Measurements from ENCODE around the gene STARD9.
A peak's percentile ranks its signal among the peaks of the same experiment; 100 is the strongest.
"Not testable (repeated sequence)": the region's sequence is repeated elsewhere in the genome, so short reads cannot be mapped to it uniquely, and the experiment has no call there.

STARD9 gene

DNA sequence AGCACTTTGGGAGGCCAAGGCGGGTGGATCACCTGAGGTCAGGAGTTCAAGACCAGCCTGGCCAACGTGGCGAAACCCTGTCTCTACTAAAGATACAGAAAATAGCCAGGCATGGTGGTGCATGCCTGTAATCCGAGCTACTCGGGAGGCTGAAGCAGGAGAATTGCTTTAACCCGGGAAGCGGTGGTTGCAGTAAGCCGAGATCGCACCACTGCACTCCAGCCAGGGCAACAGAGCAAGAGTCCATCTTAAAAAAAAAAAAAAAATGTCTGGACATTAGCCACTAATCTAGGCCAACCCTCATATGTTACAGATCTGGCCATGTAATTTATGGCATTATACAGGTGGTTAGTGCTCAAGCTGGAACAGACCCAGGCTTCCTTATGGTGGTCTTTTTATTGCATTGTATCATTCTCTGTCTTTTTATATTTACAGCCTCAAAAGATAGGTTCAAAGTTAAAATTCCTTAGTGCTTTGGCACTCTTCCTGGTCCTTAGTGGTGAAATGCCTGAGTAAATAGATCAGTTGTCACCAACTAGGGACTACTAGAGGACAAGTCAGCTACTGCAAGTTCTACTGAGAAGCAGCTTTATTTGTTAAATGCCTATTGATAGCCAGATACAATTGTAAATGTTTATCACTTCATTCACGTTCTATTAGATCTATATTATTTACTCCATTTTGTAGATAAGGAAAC lies 16.0 kb downstream of the STARD9 start:
- peak in 1 of 2 donors; percentile 18 for DNase-seq

DNA sequence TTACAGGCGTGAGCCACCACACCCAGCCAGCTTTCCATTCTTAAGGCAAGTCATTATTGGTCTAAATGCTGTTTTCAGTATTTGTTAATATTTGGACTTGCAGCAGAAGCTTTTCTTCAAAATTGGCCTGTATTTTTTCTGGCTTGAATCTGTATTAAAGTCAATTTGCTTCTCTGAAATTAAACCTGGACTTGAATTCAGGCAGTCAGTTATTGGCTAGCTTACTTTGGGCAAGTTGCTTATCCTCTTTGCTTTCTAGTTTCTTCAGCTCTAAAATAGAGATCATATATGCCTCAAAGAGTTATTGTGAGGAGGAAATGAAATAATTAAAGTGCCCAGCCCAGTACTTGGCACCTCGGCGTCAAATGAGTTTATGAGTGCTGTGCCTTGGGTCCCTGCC lies 17.3 kb downstream of the STARD9 start:
- DNase-seq: no peak

DNA sequence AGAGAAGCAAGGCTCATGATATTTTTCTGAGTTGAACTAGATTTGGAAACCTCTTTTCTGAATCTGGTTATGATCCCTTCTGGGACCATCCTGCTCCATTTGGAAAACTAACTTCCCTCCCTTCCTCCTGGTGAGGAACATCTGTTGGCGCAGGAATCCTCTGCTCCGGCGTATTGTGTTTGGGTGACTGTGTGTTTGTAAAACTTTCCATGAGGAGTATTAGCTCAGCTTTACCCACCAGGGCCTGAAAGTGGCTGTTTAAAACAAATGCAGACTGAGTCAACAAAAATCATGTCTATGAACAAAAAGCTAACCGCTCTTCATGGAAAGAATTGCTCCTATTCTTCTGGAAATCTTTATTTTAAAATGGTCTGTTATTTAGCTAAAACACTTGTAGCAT lies 17.7 kb downstream of the STARD9 start:
- DNase-seq: no peak

DNA sequence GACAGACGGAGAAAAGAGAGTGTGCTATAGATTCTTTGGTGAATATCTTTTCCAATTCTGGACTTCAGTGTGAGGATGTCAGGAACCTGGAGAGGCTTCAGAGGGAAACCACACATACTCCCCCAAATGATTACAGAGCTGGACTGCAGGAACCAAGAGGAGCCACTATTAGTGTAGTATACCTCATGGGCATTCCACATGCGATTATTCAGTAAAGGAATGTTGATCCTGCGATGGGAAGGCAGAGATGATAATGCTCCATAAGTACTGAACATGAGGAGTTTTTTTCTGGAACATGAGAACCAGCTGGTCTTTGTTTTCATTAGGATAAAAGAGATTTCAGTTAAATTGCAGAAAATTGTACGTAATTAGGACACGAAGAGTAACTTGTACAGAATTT lies 18.7 kb downstream of the STARD9 start:
- DNase-seq: no peak

DNA sequence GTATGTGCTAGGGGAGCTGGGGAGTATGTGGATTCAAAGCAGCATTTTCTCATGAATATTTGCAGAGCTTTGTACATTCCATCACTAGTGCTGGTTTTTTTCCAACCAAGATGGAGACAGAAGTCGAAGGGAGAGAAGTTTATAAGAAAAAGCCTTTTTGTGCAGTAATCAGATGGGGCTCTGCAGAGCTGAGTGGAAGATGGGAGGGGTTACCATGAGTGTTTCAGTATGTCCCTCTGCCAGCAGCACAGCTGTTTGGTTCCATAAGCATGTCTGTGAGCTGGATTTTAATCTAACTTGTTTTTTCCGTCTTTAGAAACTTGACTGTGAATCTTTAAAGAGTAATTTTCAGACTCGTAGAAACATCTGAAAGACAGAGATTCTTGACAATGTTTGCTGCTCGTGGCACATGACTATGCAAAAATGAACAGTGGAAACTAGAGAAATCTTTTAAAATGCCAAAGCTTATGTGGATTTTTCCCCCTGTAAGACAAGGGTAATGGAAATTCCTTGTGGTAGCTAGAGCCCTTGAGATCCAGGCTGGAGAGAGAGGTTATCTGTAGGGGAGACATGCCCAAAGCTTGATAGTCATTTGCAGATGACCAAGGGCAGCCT lies 20.3 kb downstream of the STARD9 start:
- DNase-seq: no peak

DNA sequence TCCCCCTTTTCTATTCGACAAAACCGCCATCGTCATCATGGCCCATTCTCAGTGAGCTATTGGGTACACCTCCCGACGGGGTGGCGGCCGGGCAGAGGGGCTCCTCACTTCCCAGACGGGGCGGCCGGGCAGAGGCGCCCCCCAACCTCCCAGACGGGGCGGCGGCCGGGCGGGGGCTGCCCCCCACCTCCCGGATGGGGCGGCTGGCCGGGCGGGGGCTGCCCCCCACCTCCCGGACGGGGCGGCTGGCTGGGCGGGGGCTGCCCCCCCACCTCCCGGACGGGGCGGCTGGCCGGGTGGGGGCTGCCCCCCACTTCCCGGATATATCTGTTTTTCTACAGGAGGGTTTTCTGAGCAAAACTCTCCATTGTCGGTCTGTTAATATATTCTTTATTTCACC lies 25.9 kb downstream of the STARD9 start:
- DNase-seq: not testable (repeated sequence)

DNA sequence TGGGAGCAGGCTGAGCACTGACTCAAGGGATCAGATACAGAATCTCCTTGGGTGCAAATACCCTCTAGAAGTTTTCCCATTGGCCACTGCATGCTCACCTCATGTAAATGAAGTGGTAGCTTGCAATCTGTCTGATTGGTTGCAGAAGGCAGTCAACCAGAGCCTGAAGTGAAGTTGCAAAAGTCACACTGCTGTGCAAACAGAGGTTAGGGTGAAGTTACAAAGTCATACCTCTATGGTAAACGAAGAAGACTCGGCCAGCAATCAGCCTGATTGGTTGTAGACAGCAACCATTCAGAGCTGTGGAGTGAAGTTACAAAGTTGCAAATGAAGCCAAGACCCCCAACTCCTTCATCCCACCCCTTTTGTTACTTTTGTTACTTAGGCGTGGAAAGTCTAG lies 27.1 kb downstream of the STARD9 start:
- DNase-seq: no peak

DNA sequence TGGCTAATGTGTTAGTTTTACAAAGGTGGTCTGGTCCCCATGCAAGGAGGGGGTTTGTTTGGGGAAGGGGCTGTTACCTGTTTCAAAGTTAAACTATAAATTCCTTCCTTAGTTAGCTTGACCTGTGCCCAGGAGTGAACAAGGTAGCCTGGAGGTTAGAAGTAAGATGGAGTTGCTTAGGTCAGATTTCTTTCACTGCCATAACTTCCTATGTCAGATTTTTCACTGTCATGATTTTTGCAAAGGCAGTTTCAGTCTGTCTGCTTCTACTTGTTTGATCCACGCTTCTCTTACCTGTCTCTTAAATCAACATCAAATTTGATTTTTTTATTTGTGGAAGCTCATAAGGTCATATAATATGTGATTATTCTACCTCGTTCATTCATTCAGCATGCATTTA lies 28.6 kb downstream of the STARD9 start:
- DNase-seq: no peak

DNA sequence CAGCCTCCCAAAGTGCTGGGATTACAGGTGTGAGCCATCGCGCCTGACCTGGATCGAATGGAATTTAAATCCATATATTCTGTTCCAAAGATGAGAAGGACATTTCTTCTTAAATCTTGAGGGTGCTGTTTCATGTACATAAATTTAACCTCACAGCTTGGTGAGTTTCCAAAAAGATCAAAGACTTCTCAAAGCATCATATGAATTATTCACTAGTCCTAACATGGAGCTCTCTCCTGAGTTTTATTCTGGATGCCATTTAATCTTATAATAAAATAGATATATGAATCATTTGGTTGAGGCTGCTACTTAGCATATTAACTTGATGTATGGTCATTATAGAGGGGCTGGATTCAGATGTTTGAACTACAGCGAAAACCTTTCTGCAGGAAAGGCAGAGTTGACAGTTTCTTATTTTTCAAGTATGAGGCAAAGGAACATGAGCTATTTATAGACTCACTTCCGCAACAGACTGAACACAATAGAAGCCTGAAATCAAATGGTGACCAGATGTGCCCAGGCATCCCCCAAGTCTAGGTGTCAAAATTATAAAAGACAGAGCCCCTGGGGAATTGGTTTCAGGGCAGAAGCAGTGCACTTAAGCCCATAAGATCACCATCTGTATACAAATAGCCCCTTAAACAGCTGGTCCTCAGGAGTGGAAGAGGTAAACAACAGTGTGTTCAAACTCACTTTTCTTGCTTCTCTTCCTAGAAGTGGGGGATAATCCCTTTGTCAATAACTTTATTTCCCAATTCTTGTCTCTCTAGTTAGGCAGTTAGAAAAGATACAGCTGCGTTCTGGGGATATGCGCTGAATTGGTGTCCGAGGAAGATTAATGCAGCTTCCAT lies 29.7 kb downstream of the STARD9 start:
- peak; percentile 10 to 17 for DNase-seq

DNA sequence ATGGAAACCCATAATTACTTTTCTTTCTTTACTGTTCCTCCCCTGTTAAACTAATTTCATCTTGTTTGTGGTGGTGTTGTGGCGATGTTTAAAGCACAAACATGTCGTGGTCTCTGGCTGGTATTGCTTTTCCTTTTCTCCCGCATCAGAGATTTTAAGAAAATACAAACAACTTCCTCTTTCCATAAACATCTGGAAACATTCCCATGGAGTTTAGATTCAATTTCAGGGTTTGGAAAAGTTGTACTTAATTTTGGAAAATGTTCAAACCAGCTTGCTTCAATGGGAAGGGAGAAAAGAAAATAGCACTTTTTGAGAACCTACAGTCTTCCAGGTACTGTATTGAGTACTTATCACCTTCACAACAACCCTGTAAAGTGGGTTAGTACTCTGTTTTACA lies 30.4 kb downstream of the STARD9 start:
- no peak for DNase-seq

DNA sequence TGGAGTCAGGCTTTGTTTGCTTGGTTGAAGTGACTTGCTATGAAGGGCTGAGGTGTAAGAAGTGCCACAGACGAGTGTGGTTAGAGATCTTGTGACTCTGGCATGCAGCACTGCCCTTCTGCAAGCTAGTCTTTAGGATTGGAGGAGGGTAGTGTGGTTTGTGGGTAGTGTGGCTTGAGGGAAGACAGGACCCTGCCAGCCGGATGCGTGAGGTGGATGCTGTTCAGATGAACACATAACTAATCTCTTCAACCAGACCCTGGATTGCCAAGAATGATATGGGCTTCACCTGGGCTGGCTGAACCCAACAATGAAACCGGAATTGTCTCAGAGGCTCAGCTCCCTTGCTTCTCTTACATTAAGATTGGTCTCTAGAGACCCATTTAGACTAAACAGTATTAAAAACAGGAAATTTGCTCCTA lies 32.7 kb downstream of the STARD9 start:
- DNase-seq: no peak

DNA sequence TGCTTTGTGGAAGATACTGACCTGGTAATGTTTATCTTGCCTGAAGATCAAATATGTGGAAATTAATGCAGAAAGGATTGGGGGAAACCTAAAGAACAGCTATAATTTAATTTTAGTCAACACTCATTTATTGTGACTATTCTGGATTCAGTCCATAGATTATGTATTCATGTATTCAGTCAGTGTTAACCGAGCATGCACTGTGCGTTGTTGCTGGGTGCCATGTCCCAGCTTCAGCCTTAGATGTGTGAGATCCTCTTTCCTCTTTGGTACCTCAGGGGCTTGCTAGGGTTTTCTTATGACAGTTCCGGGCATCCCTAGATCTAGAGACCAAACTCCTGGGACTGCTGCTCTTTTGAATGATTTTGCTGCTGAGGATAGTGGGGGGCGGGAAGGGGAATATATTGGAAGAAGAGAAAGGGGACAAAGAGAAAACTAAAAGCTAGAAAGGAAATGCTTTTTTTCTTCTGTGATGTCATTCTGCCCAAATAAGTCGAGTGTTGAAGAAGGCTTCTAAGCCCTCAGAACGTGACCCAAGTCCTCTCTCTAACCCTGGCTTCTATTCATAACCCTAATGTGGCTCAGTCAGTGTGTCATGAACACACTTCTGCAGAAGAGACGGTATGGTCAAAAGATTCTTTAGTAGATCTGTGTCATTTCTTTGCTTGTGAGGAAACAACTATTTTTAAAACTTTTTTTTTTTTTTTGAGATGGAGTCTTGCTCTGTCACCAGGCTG lies 33.5 kb downstream of the STARD9 start:
- no peak for DNase-seq

DNA sequence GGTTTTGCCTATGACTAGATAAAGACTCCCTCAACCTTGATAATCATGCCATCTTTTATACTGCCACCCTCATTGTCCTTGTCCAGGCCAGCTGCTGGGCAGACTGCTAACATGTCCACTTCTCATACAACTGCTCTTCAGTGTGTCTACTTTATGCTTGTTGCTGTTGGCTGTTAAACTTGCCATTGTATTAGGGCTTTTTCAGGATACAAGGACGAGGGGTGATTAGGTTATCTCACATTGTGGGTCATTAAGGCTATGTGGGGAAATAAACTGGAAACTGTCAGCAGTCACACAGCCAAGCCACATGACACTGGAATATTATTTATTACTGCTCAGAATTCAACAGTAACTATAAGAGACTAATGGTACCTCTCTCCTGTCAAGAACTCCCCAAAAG lies 36.1 kb downstream of the STARD9 start:
- no peak for DNase-seq

DNA sequence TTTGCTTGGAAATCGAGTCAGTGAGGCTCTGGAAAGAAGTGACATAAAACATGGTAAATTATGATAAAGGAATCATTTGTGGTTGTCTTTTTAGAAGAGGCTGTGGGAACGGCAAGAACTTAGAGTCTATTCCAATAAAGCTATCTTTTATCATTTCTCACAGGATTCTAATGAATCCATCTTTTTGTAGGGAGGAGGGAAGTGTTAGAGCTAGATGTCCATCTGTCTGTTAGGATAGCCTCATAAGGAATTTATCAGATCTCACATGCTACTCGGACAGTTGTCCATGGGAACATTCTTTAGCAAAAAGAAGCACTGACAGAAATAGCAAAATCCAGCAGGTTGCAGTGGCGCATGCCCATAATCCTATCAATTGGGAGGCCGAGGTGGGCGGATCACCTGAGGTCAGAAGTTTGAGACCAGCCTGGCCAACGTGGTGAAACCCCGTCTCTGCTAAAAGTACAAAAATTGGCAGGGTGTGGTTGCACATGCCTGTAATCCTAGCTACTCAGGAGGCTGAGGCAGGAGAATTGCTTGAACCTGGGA lies 37.0 kb downstream of the STARD9 start:
- no peak for DNase-seq

DNA sequence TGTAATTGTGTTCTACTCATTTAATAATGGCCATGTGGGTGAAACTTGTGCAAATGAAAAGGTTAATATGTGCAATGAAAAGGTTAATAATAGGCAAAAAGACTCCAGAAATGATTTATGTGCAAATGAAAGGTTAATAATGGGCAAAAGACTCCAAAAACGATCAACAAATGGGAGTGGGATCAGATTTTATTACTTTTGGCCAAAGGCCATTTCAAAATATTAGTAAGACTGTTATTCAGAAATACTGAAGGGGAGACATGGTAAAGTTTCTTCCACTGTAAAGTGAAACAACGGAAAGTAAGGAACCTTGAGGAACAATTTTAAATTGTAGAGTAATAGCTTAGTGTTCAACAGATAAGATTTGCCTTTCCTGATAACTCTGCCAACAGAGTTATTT lies 40.7 kb downstream of the STARD9 start:
- DNase-seq: no peak

DNA sequence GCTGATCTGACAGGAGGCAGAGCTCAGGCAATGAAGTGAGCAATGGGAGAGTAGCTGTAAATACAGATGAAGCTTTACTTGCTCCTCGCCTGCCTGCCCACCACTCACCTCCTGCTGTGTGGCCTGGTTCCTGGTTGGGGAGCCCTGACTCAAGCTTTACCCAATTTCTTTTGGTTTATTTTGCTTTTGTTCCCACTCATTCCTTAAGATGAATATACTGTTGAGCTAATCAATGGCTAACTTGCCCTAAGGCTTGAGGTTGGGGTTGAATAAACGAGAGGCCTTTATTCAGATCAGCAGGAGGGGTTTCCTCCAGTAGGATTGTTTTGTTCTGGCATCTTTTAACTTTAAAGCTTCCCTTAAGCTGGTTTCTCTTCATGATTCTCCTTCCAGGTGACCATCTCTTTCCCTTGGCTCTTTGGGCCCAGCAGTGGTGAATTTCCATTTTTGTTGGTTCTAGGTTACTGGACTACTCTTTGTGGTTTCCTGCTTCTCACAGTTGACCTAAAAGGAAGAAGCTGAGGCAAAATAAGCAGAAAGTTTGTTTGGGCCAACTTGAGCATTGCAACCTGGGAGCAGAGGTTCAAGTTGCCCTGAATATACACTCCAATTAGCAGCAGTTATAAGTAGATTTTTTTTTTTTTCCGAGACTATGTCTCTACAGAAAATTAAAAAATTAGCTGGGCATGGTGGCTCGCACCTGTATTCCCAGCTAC lies 44.4 kb downstream of the STARD9 start:
- no peak for DNase-seq

DNA sequence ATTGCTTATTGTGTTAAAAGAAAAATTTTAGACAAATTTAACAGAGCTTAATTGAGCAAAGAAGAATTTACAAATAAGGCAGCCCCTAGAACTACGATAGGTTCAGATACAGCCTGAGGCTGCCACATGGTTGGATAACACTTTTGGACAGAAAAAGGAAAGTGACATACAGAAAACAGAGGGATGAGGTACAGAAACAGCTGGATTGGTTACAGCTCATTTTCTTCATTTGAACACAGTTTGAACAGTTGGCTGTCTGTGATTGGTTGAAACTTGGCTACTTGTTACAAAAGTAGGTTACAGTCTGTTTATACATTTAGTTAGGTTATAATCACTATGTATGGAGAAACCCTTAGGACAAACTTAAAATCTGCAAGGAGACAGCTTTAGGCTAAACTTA lies 46.0 kb downstream of the STARD9 start:
- no peak for DNase-seq

DNA sequence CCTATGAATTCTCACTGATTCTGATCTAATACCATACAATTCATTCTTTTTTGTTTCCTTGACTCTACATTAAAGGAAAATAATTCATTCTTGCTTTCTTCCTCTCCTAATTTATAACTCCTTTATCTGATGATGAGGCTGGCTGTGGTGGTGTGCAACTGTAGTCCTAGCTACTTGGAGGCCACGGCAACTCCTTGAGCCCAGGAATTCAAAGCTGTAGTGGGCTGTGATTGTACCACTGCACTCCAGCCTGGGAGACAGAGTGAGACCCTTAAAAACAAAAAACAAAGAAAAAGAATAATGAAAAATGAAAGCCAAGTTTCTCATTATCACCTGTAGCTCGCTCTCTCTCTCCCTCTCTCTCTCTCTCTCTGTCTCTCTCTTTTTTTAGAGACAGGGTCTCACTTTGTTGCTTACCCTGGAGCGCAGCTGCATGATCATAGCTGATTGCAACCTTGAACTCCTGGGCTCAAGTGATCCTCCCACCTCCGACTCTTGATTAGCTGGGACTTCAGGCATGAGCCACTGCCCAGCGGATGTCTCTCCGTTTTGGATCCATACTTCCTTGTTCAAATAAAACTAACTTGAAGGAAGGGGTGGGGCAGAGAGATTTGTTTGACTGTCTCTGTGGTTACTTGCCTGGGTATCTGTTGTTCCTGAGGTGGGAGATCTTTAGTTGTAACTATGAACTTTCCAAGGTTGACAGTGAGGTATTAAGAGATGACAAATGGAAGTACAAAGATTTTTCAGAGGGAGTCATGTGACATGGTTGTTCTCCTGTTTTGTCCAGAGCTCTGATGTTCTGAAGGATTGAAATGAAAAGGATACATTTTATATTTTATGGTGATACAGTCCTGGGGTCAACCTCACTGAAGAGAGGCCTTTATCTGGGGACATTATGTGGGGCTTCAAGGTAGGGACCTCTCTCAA lies 46.9 kb downstream of the STARD9 start:
- DNase-seq: no peak

DNA sequence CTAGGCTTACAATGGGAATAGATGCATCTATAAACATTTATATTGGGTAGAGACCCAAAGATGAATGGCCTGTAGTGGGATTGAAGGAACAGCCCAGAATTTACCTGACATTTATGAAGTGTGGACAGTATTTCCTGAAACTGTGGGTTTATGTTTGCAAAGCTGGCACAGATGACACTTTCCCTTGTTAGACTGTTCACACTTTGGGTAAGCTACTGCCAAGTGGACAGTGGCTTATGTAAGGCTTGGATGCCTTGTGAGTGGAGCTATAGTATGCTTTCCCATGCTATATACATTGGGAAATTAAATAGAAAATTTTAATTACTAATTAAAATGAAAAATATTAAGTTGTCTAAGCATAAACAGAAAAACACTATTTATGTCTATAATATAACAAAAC lies 48.5 kb downstream of the STARD9 start:
- DNase-seq: no peak

DNA sequence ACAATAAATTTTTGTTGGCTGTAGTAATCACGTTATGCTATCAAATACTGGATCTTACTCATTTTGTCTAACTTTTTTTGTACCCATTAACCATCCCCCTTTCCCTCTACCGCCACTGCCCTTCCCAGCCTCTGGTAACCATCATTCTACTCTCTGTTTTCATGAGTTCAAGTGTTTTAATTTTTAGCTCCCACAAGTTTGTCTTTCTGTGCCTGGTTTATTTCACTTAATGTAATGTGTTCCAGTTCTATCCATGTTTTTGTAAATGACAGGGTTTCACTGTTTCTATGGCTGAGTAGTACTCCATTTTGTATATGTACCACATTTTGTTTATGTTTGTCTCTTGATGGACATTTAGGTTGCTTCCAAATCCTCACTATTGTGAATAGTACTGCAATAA lies 52.1 kb downstream of the STARD9 start:
- no peak for DNase-seq

DNA sequence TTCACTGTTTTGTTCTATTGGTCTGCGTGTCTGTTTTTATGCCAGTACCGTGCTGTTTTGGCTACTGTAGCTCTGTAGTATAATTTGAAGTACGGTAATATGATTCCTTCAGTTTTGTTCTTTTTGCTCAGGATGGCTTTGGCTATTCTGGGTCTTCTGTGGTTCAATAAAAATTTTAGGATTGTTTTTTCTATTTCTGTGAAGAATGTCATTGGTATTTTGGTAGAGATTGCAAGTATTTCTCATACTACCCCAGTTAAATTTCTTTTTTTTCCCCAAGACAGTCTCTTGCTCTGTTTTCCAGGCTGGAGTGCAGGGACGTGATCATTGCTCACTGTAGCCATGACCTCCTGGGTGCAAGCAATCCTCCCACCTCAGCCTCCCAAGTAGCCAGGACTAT lies 53.4 kb downstream of the STARD9 start:
- no peak for DNase-seq
